HG03045 (cell line): ENCODE data around the gene CYSRT1.
A peak's percentile ranks its signal among the peaks of the same experiment; 100 is the strongest.
"Not testable (repeated sequence)": the region's sequence is repeated elsewhere in the genome, so short reads cannot be mapped to it uniquely, and the experiment has no call there.

ENCODE experiments used
- ATAC-seq: cut with Tn5 transposase; IDR thresholded peaks from one replicate; pipeline ENCODE4 v1.9.1; 2021; ENCODE audit warnings: mild to moderate bottlenecking, moderate library complexity; ENCODE audit not compliant: unreplicated experiment

Gene CYSRT1

GRCh38 chr9:137235424-137236237, 10.7 kb downstream of the CYSRT1 start:
- ATAC-seq, result no peak

DNA sequence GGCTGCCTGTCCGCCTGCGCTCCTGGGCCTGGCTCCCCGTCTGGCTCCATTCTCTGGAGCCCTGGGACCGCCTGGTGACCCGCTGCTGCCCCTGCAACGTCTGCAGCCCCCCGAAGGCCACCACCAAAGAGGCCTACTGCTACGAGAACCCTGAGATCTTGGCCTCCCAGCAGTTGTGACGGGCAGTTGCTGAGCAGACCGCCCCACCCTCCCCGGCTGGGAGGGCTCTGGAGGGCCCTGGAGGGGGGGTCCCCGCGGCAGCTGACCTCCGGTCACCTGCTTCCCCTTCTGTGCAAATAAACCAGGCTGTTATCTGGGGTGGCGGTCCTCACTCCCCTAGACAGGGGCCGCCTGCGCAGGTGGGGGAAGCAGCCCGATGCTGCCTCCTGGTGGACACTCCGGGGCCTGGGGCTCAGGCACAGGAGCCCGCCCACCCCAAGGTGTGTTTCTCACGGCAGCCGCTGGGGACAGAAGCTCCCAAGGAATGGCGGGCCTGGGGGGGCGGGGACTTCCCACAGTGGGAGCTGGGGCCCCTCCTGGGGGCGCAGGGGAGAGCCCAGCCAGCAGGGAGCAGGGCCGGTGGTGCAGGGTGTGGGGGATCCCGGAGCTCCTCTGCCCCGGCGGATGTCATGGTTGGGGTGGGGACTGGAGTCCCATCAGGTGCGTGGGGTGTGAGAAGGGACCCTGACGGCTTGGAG, 11.4 kb downstream of the CYSRT1 start:
- no peak for ATAC-seq

GRCh38 chr9:137236936-137237421, 12.0 kb downstream of the CYSRT1 start:
- ATAC-seq, result no peak

DNA sequence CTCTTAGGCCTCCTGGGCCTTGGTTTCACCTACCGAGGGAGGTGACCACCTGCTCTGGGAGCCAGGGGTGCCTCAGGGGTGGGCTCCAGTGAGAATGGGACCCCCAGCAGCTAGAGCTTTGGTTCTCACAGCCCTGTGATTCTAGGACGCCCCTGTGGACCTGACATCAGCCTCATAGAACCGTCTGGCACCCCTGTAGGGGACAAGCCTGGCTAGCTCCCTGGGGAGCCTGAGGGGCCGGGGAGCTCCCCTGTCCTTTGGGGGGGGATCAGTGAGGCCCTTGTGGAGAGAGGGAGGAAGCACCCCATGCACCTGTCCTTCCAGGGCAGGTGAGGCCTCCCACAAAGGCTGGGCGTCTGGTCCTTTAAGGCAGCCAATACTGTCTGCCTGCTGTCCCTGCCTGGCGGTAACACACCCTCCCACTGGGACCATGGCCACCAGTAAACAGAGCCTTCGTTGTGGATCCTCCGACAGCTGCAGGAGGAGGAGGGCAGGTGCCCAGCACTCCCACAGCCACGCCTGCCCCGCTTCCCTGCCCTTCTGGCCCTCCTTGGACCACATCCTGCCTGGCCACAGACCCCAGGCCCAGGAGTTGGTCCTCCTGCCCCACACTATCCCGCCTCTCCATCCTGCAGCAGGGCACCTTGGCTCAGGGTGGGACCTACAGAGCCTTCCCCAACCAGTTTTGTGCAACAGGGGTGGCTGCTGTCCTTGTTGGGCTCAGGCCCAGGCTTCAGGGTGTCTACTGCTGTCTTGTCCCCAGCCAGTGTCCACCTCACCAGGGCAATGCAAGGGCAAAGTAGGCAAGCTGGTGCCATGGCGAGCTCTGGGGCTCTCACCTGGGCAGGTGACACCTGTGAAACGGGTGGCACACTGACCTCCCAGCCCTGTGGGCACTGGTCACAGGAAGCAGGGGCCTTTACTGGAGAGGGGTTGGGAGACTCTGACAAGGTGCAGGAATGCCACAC, 13.1 kb downstream of the CYSRT1 start:
- no peak for ATAC-seq

DNA sequence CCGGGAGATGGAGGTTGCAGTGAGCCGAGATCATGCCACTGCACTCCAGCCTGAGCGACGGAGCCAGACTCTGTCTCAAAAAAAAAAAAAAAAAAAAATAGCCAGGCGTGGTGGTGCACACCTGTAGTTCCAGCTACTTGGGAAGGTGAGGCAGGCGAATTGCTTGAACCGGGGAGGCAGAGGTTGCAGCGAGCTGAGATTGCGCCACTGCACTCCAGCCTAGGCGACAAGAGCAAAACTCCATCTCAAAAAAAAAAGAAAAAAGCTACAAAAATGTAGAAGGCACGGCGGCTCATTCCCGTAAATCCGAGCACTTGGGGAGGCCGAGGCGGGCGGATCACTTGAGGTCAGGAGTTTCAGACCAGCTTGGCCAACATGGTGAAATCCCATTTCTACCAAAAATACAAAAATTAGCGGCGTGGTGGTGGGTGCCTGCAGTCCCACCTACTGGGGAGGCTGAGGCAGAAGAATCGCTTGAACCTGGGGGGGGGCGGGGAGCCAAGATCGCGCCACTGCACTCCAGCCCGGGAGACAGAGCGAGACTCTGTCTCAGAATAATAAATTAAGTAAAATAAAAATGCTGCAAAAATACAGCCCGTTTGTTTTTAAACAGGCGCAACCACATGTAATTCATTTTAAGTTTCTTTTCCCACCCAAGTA, 14.7 kb downstream of the CYSRT1 start:
- ATAC-seq, result not testable (repeated sequence)

DNA sequence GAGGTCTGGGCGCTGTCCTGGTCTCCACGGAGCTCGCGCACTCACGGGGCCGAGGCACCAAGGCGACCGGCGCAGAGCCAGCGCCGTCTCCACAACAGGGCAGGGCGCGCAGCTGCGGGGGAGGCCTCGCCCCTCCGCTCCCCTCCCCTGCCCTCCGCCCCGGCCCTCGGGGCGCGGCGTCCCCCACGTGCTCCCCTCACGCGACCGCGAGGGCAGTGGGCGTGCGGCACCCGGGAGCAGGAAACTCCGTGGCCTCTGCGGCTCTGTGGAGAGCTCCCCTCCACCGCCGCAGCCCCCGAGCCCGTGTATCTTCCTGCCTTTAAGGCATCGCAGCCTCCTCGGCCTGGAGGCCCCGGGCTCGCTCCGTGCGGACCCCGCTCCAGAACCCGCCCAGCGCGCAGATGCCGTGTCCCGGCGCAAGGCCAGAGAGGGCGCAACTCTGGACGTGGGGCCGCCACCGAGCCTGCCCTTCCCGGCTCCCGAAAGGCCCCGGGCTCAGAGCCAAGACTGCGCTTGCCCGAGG, 15.4 kb downstream of the CYSRT1 start:
- peak; percentile 15 for ATAC-seq

DNA sequence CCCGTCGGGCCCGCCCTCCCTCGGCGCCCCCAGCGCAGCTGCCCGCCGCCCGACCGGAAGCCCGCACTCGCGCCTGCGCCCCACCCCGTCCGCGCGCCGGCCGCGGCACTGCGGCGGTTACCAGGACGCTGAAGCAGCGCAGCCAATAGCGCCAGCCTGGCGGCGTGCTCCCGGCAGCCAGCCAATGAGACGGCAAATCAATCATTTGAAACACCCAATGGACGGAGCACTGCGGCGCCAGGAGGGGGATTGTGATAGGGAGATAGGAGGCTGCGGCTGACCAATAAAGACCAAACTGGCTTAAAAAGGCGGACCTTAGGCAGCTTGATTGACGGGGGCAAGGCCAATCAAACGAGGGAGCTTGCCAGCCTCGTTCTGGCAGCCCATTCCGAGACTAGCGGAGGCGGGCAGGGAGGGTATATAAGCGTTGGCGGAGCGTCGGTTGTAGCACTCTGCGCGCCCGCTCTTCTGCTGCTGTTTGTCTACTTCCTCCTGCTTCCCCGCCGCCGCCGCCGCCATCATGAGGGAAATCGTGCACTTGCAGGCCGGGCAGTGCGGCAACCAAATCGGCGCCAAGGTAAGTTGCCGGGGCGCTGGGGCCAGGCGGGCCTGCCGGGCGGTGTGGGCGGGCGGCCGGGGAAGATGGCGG, 16.0 kb downstream of the CYSRT1 start, which contains the start of gene TUBB4B:
TSS of gene TUBB4B (plus strand) at position 447 of the 649 bp plus-strand sequence. CDS start at position 521, 74 bp downstream.
- peak; percentile 68 for ATAC-seq

GRCh38 chr9:137241490-137242268, 16.7 kb downstream of the CYSRT1 start:
- peak; percentile 5 for ATAC-seq

GRCh38 chr9:137242269-137243203, 17.6 kb downstream of the CYSRT1 start:
- ATAC-seq, result no peak

DNA sequence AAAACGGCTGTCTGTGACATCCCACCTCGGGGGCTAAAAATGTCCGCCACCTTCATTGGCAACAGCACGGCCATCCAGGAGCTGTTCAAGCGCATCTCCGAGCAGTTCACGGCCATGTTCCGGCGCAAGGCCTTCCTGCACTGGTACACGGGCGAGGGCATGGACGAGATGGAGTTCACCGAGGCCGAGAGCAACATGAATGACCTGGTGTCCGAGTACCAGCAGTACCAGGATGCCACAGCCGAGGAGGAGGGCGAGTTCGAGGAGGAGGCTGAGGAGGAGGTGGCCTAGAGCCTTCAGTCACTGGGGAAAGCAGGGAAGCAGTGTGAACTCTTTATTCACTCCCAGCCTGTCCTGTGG, 18.3 kb downstream of the CYSRT1 start:
- ATAC-seq, result not testable (repeated sequence)

DNA sequence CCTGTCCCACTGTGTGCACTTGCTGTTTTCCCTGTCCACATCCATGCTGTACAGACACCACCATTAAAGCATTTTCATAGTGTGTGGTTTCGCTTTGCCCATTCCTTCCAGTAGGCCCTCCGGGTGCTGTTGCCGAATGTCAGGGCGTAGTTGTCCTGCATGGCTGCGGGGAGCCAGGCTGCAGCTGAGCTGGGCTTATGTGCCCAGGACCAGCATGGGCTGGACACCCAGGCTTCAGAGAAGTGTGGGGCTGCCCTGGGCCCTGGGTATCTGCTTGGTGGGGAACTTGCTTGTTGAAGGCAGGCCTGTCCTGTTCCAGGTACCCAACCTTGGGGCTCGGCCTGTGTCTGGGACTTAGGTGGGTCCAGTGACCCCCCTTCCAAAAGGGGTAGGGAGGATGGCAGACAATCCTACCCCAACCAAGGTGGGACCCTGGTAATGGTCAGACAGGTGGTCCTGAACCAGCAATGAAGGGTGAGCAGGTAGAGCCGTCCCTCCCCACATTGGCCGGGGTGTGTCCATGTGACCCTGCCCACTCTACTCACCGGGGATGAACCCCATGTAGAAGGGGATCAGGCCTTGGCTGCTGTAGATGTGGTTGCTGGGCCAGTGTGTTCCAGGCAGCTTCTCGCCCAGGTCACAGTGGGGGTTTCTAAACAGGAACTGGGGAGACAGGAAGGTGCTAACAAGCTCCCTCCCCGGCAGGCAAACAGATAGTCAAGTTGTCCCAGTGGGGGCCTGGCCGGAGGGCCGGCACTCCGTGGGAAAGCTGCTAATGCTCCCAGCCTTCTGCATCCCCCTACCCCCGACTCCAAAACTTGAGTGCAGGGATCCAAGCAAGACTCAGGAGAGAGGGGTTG, 18.9 kb downstream of the CYSRT1 start:
- no peak for ATAC-seq

DNA sequence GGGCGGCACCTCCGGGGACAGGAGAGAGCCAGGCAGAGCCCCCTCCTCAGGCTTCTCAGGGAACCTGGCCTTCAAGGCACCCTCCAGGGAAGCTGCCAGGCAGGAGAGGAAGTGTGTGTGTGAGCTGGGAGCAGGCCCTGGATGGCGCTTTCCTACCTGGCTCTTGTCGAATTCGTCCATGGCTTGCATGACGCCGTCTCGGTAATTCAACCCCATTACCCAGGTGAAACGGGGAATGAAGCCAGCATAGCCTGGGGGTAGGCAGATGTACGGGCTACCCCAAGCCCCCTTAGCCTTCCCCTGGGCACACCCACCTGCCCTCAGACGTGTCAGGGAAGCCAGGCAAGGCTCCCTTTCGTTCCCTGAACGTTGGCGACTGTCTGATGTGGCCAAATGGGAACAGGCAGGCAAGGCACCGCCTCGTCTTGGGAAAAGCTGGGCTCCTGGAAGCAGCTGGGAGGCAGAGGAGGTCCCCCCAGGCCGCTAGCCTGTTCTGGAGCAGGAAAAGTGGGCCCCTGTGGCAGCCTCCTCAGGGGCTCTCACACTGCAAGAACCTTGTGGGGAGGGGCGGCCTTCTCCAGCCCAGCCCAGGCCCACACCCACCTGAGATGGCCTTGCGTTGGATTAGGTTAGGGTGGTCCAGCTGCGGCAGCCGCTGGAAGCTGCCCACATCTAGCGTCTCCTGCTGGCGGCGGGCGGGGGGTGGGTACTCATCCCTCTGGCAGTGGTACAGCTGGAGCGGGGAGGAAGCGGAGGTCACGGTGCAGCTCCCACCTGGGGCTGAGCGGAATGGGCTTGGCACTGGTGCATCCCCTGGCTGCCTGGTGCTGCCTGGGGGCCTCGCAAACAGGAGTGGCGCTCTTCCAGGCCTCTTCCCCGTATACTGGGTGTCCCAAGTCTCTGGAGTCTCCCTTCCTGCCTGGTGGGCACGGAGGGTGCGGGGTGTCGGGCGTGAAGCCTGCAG, 19.8 kb downstream of the CYSRT1 start:
- no peak for ATAC-seq

GRCh38 chr9:137245450-137246421, 20.8 kb downstream of the CYSRT1 start:
- ATAC-seq, result no peak

GRCh38 chr9:137247135-137247915, 22.4 kb downstream of the CYSRT1 start:
- no peak for ATAC-seq
